SH-SY5Y (cell line): Measurements from ENCODE around the gene WWOX.

Experiments
- GATA2 ChIP-seq: IDR thresholded peaks from 2 replicates; pipeline ENCODE4 v1.6.1; 2011; ENCODE audit warnings: mild to moderate bottlenecking, low read depth, low read length
- GATA3 ChIP-seq: IDR thresholded peaks from 2 replicates; pipeline ENCODE4 v1.6.1; 2011; ENCODE audit warnings: low read depth, mild to moderate bottlenecking, low read length, moderate library complexity

DNA sequence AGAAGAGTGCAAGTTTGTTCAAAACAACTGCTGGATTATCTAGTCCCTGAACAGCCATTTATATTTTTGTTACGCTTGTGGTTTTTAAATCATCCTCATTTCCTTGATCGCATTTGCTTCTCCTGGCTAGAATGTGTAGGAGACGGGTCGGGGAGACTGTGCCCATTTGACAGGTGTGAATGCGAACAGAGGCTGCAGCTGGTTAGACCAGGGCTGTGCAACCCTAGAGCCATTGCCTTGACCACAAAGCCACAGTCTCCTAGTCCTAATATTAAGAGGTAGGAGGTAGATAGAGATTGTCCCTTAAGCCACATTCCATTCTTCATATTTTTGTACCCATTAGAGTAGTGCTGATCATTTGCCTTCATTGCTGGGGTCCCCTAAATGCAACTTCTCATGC, 639.1 kb downstream of the WWOX start:
- TF ChIP-seq GATA2 (no peak), GATA3 (no peak)
